ENCODE data around the gene GPATCH4.

GPATCH4 gene

GRCh38 chr1:156601892-156602291, 613 bp upstream of the GPATCH4 start:
- Histone ChIP-seq H3K4me1 (ENCODE audit: control insufficient read depth, insufficient read depth, low read length) (peaks cover 10% of the 10 kb centered on the region), H3K27ac (ENCODE audit: low read depth, low read length) (peak overlapping the region; percentile 81), H3K4me3 (ENCODE audit: low read length) (peak overlapping the region; percentile 97), H3K36me3 (ENCODE audit: control insufficient read depth, insufficient read depth, low read length) (peaks cover 4% of the 10 kb centered on the region), H3K27me3 (ENCODE audit: control insufficient read depth, insufficient read depth, low read length) (no peaks in the 10 kb centered on the region), H3K9ac (ENCODE audit: low read length) (peak overlapping the region; percentile 45)

DNA sequence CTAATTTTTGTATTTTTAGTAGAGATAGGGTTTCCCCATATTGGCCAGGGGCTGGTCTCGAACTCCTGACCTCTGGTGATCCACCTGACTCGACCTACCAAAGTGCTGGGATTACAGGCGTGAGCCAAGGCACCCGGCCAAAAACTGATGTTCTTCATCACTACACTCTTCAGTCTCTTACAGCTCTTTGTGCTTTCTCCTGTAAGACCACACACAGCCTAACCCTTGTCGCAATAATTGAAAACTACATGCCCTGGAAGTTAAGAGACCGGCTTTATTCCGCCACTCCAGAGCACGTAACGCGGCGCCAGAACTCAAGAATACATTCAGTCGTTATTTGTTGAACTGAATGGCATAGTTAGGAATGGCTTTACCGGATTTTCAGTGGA, 552 bp downstream of the GPATCH4 start:
- Histone ChIP-seq H3K4me1 (ENCODE audit: control insufficient read depth, insufficient read depth, low read length) (peaks cover 10% of the 10 kb centered on the region), H3K9ac (ENCODE audit: low read length) (peak overlapping the region; percentile 45), H3K36me3 (ENCODE audit: control insufficient read depth, insufficient read depth, low read length) (peaks cover 13% of the 10 kb centered on the region), H3K4me3 (ENCODE audit: low read length) (peak overlapping the region; percentile 97), H3K27me3 (ENCODE audit: control insufficient read depth, insufficient read depth, low read length) (no peaks in the 10 kb centered on the region), H3K27ac (ENCODE audit: low read depth, low read length) (peak overlapping the region; percentile 81)

DNA sequence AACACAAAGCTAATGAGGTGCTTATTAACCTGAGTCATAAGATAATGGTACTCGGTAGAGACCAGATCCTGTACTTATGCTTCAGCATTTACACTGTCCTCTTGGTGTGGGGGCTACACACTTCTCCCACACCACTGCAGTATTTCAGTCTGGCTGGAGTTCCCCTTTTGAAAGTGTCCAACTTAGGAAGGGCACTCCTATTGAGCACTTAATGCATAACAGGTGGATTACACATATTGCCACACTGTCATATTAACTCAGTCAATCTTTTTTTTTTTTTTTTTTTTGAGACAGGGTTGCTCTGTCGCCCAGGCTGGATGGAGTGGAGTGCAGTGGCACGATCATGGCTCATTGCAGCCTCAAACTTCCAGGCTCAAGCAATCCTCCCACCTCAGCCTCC, 1.5 kb downstream of the GPATCH4 start:
- H3K4me3 ChIP-seq (ENCODE audit: low read length) = no peak overlapping the region

DNA sequence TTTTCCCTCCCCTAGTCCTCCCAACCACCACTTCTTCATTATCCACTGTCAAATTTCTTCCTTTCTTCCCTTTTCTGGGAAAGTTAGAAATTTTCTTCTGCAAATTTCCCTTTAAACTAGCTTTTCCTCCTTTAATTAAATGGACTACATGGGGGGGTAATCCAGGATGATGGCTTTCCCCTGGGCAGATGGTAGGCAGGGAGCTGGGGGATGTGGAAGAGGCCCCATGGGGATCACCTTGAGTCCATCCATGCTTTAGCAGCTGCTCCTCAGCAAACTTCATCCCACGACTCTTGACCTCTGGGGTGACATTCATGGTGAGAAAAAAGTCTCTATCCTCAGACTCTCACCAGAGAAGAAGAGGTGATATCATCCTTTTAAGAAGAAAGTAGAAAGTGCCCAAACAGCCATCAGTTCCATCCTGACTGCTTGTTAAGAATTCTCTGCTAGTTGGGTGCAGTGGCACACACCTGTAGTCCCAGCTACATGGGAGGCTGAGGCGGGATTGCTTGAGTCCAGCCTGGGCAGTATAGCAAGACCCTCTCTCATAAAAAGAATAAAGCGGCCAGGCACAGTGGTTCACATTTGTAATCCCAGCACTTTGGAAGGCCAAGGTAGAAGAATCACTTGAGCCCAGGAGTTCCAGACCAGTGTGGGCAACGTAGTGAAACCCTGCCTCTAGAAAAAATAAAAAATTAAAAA, 2.4 kb downstream of the GPATCH4 start:
- Histone ChIP-seq H3K36me3 (ENCODE audit: control insufficient read depth, insufficient read depth, low read length) (peaks cover 25% of the 10 kb centered on the region), H3K9ac (ENCODE audit: low read length) (no peak overlapping the region), H3K4me1 (ENCODE audit: control insufficient read depth, insufficient read depth, low read length) (peaks cover 10% of the 10 kb centered on the region), H3K27ac (ENCODE audit: low read depth, low read length) (no peak overlapping the region), H3K27me3 (ENCODE audit: control insufficient read depth, insufficient read depth, low read length) (no peaks in the 10 kb centered on the region), H3K4me3 (ENCODE audit: low read length) (no peak overlapping the region)

More for the DNA sequence above, 1.5 kb downstream of the GPATCH4 start:
- no peak overlapping the region for H3K9ac ChIP-seq (ENCODE audit: low read length)
- peaks cover 10% of the 10 kb centered on the region for H3K4me1 ChIP-seq (ENCODE audit: control insufficient read depth, insufficient read depth, low read length)
- H3K36me3 ChIP-seq (ENCODE audit: control insufficient read depth, insufficient read depth, low read length) = peaks cover 21% of the 10 kb centered on the region
- no peaks in the 10 kb centered on the region for H3K27me3 ChIP-seq (ENCODE audit: control insufficient read depth, insufficient read depth, low read length)
- no peak overlapping the region for H3K27ac ChIP-seq (ENCODE audit: low read depth, low read length)

DNA sequence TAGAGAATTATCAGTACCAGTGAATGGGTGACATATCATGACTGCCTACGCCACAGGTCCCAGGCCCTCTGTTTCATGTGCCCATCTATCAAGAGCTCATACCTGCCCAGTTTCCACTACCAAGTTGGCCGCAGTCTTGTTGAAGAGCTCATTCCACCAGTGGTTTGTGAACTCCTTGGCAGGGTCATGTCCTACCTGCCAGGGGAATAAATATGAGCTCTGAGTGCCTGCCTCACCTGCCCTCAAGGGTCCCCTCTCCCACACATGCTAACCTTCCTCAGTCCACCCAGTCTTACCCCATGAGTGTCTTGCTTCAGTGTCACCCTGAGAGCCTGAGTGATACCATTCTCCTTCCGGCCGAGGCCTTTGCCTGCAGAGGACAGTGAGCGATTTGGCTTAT, 3.2 kb downstream of the GPATCH4 start:
- H3K4me1 ChIP-seq (ENCODE audit: control insufficient read depth, insufficient read depth, low read length) = peaks cover 10% of the 10 kb centered on the region
- H3K27me3 ChIP-seq (ENCODE audit: control insufficient read depth, insufficient read depth, low read length) = no peaks in the 10 kb centered on the region
- H3K36me3 ChIP-seq (ENCODE audit: control insufficient read depth, insufficient read depth, low read length) = peaks cover 25% of the 10 kb centered on the region
- no peak overlapping the region for H3K4me3 ChIP-seq (ENCODE audit: low read length)
- no peak overlapping the region for H3K9ac ChIP-seq (ENCODE audit: low read length)
- H3K27ac ChIP-seq (ENCODE audit: low read depth, low read length) = no peak overlapping the region

DNA sequence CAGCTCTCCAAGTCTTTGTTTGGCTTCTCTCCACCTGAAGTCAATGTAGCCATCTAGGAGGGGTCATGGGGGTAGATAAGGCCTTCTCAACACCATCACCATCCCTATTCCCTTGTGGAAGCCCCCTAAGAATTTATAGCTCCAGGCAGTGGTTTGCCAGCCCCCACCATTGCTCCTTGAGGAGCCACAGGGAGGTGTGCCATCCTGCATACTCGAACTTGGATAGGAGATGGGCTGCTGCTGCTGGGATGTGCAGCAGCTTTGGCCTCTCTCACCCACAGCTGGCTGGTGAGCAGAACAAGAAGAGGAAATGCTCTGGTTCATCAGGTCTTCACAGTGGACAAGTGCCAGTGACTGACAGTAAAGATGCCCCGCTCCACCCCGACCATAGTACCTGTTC, 4.9 kb downstream of the GPATCH4 start:
- Histone ChIP-seq H3K27ac (ENCODE audit: low read depth, low read length) (no peak overlapping the region), H3K36me3 (ENCODE audit: control insufficient read depth, insufficient read depth, low read length) (peaks cover 25% of the 10 kb centered on the region), H3K4me3 (ENCODE audit: low read length) (no peak overlapping the region), H3K27me3 (ENCODE audit: control insufficient read depth, insufficient read depth, low read length) (no peaks in the 10 kb centered on the region), H3K9ac (ENCODE audit: low read length) (no peak overlapping the region), H3K4me1 (ENCODE audit: control insufficient read depth, insufficient read depth, low read length) (peaks cover 7% of the 10 kb centered on the region)

GRCh38 chr1:156595016-156595415, 6.3 kb downstream of the GPATCH4 start:
- Histone ChIP-seq H3K4me3 (ENCODE audit: low read length) (no peak overlapping the region), H3K36me3 (ENCODE audit: control insufficient read depth, insufficient read depth, low read length) (peaks cover 25% of the 10 kb centered on the region), H3K4me1 (ENCODE audit: control insufficient read depth, insufficient read depth, low read length) (peaks cover 7% of the 10 kb centered on the region), H3K9ac (ENCODE audit: low read length) (no peak overlapping the region), H3K27ac (ENCODE audit: low read depth, low read length) (no peak overlapping the region), H3K27me3 (ENCODE audit: control insufficient read depth, insufficient read depth, low read length) (no peaks in the 10 kb centered on the region)

GRCh38 chr1:156594190-156594589, 7.1 kb downstream of the GPATCH4 start:
- Histone ChIP-seq H3K27ac (ENCODE audit: low read depth, low read length) (no peak overlapping the region), H3K4me3 (ENCODE audit: low read length) (no peak overlapping the region), H3K27me3 (ENCODE audit: control insufficient read depth, insufficient read depth, low read length) (no peaks in the 10 kb centered on the region), H3K4me1 (ENCODE audit: control insufficient read depth, insufficient read depth, low read length) (peaks cover 7% of the 10 kb centered on the region), H3K9ac (ENCODE audit: low read length) (no peak overlapping the region), H3K36me3 (ENCODE audit: control insufficient read depth, insufficient read depth, low read length) (peaks cover 25% of the 10 kb centered on the region)

GRCh38 chr1:156593661-156593989, 7.7 kb downstream of the GPATCH4 start:
- Histone ChIP-seq H3K36me3 (ENCODE audit: control insufficient read depth, insufficient read depth, low read length) (peaks cover 25% of the 10 kb centered on the region), H3K27me3 (ENCODE audit: control insufficient read depth, insufficient read depth, low read length) (no peaks in the 10 kb centered on the region), H3K9ac (ENCODE audit: low read length) (no peak overlapping the region), H3K4me1 (ENCODE audit: control insufficient read depth, insufficient read depth, low read length) (peaks cover 7% of the 10 kb centered on the region), H3K4me3 (ENCODE audit: low read length) (no peak overlapping the region), H3K27ac (ENCODE audit: low read depth, low read length) (no peak overlapping the region)

GRCh38 chr1:156592910-156593660, 8.2 kb downstream of the GPATCH4 start:
- H3K4me3 ChIP-seq (ENCODE audit: low read length) = no peak overlapping the region
- H3K27ac ChIP-seq (ENCODE audit: low read depth, low read length) = no peak overlapping the region
- H3K27me3 ChIP-seq (ENCODE audit: control insufficient read depth, insufficient read depth, low read length) = no peaks in the 10 kb centered on the region
- H3K4me1 ChIP-seq (ENCODE audit: control insufficient read depth, insufficient read depth, low read length) = peaks cover 7% of the 10 kb centered on the region
- H3K36me3 ChIP-seq (ENCODE audit: control insufficient read depth, insufficient read depth, low read length) = peaks cover 24% of the 10 kb centered on the region
- H3K9ac ChIP-seq (ENCODE audit: low read length) = no peak overlapping the region

- H3K27ac ChIP-seq (ENCODE audit: low read depth, low read length) = peak overlapping the region; percentile 90
Measured at GRCh38 chr1:156592158-156592909, 8.9 kb downstream of the GPATCH4 start.

GRCh38 chr1:156591432-156592157, 9.7 kb downstream of the GPATCH4 start, which contains the start of gene NAXE:
NAXE (plus strand) TSS chr1:156591776; CDS start chr1:156591805, 29 bp downstream.
- Histone ChIP-seq H3K4me1 (ENCODE audit: control insufficient read depth, insufficient read depth, low read length) (peaks cover 7% of the 10 kb centered on the region), H3K27ac (ENCODE audit: low read depth, low read length) (peak within 1 kb of the TSS; percentile 90), H3K4me3 (ENCODE audit: low read length) (peak within 1 kb of the TSS; percentile 87)

More at GRCh38 chr1:156592158-156592909, 8.9 kb downstream of the GPATCH4 start:
- Histone ChIP-seq H3K4me1 (ENCODE audit: control insufficient read depth, insufficient read depth, low read length) (peaks cover 7% of the 10 kb centered on the region), H3K27me3 (ENCODE audit: control insufficient read depth, insufficient read depth, low read length) (no peaks in the 10 kb centered on the region), H3K4me3 (ENCODE audit: low read length) (peak overlapping the region; percentile 87), H3K9ac (ENCODE audit: low read length) (peak overlapping the region; percentile 81), H3K36me3 (ENCODE audit: control insufficient read depth, insufficient read depth, low read length) (peaks cover 20% of the 10 kb centered on the region)

More at GRCh38 chr1:156591432-156592157, 9.7 kb downstream of the GPATCH4 start, which contains the start of gene NAXE:
- peaks cover 20% of the 10 kb centered on the region for H3K36me3 ChIP-seq (ENCODE audit: control insufficient read depth, insufficient read depth, low read length)
- H3K9ac ChIP-seq (ENCODE audit: low read length) = peak within 1 kb of the TSS; percentile 88
- no peaks in the 10 kb centered on the region for H3K27me3 ChIP-seq (ENCODE audit: control insufficient read depth, insufficient read depth, low read length)

Measured in rectal smooth muscle tissue (tissue), 1 donor.